GM21529 (cell line): ENCODE measurements around the gene KIAA0825.
"Not testable (repeated sequence)": the region's sequence is repeated elsewhere in the genome, so short reads cannot be mapped to it uniquely, and the experiment has no call there.

Experiments used
- ATAC-seq: cut with Tn5 transposase; IDR thresholded peaks from one replicate; pipeline ENCODE4 v1.9.1; 2021; ENCODE audit not compliant: unreplicated experiment

KIAA0825 gene

GRCh38 chr5:94376672-94377345, 241.6 kb downstream of the KIAA0825 start:
- ATAC-seq, result no peak

GRCh38 chr5:94375801-94376200, 242.6 kb downstream of the KIAA0825 start:
- no peak for ATAC-seq

GRCh38 chr5:94374336-94374735, 244.1 kb downstream of the KIAA0825 start:
- ATAC-seq, result no peak

- ATAC-seq, result no peak
Measured at GRCh38 chr5:94367900-94368299, 250.5 kb downstream of the KIAA0825 start.

GRCh38 chr5:94366811-94367210, 251.6 kb downstream of the KIAA0825 start:
- no peak for ATAC-seq

- no peak for ATAC-seq
Measured at GRCh38 chr5:94362857-94363256, 255.5 kb downstream of the KIAA0825 start.

- no peak for ATAC-seq
Measured at GRCh38 chr5:94361832-94362796, 256.3 kb downstream of the KIAA0825 start.

GRCh38 chr5:94361161-94361560, 257.2 kb downstream of the KIAA0825 start:
- no peak for ATAC-seq

- no peak for ATAC-seq
Measured at GRCh38 chr5:94360382-94361130, 257.8 kb downstream of the KIAA0825 start.

- ATAC-seq, result no peak
Measured at GRCh38 chr5:94359880-94360279, 258.5 kb downstream of the KIAA0825 start.

- ATAC-seq, result no peak
Measured at GRCh38 chr5:94355811-94356210, 262.6 kb downstream of the KIAA0825 start.

- ATAC-seq, result not testable (repeated sequence)
Measured at GRCh38 chr5:94354837-94355485, 263.4 kb downstream of the KIAA0825 start.

- no peak for ATAC-seq
Measured at GRCh38 chr5:94353605-94354004, 264.8 kb downstream of the KIAA0825 start.

- ATAC-seq, result no peak
Measured at GRCh38 chr5:94347130-94347529, 271.3 kb downstream of the KIAA0825 start.

GRCh38 chr5:94345257-94345656, 273.1 kb downstream of the KIAA0825 start:
- no peak for ATAC-seq

GRCh38 chr5:94337617-94338016, 280.8 kb downstream of the KIAA0825 start:
- no peak for ATAC-seq

GRCh38 chr5:94335936-94336335, 282.5 kb downstream of the KIAA0825 start:
- no peak for ATAC-seq

GRCh38 chr5:94329115-94329514, 289.3 kb downstream of the KIAA0825 start:
- no peak for ATAC-seq

GRCh38 chr5:94326586-94326985, 291.8 kb downstream of the KIAA0825 start:
- no peak for ATAC-seq

- no peak for ATAC-seq
Measured at GRCh38 chr5:94316916-94317838, 301.2 kb downstream of the KIAA0825 start.
